Measurements from ENCODE around the gene MICALL2. TPM values are rescaled to one million over a fixed set of nuclear protein-coding genes. Genes with fewer than 3 reads are reported as not detected.

Gene MICALL2
- total and polyA plus RNA-seq, 2 donors (not counting 1 experiment from before 2014, with no cell fraction given), result 11.7 to 60.1 TPM

DNA sequence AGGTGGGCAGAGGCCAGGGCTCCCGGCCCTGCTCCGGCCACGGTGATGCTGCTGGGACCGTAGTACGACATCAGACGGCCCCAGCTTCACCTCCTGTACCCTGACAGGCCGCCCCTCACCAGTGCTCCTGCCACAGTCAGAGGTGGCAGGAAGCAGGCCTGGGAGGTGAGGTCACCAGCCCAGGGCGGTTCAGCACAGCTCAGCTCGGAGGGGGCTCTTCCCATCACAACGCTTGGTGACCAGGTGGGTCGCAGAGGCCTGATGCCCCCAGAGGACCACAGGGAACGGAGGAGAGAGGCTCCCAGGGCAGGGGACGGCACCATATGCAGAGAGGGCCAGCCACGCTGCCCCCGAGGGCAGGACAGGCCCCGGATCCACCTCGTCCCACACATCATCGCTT, 8.8 kb downstream of the MICALL2 start:
- DNase-seq (ENCODE audit: low read depth in 2 of 2), result no peak
- peaks cover 44% of the 10 kb centered on the region for H3K79me2 ChIP-seq (ENCODE audit: control insufficient read depth, insufficient read depth, low read length)

DNA sequence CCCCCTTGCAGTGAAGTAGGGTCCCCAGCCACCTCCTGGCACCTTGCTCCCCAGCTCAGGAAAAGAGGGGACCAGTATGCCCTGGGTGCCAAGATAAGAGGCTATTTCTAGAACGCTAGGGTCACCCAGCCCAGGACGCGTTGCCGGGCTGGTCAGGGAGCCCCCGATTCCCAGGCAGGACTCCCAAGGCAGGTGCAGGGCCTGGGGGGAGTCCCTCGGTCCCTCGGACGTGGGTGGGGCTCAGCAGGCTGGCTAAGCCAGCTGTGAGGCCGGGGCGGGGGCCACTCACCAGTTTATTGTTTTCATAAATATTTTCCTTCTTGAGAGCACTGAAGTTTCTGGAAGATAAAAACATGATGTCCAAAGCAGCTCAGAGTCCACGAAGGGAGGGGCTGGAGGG, 9.3 kb downstream of the MICALL2 start:
- Histone ChIP-seq H3K27ac (ENCODE audit: insufficient read depth, low read length) (no peak overlapping the region), H3K9ac (ENCODE audit: insufficient read depth, low read length) (no peak overlapping the region), H3K4me2 (ENCODE audit: extremely low read depth, insufficient read depth, low read length) (no peak overlapping the region), H3K9me3 (ENCODE audit: control insufficient read depth, insufficient read depth, low read depth, low read length) (no peaks in the 10 kb centered on the region), H3K4me1 (ENCODE audit: control insufficient read depth, extremely low read depth, insufficient read depth, low read length) (peaks cover 11% of the 10 kb centered on the region), H2AFZ (ENCODE audit: low read length) (no peak overlapping the region), H3K79me2 (ENCODE audit: control insufficient read depth, insufficient read depth, low read length) (peaks cover 40% of the 10 kb centered on the region), H3K27me3 (ENCODE audit: control insufficient read depth, insufficient read depth, low read length) (no peaks in the 10 kb centered on the region), H3K4me3 (replicated peaks in 1 of 4; ENCODE audit: control extremely low read depth in 1 of 4, insufficient read depth in 1 of 4, low read depth in 3 of 4, low read length in 4 of 4) (no peak overlapping the region), H4K20me1 (ENCODE audit: control insufficient read depth, extremely low read depth, insufficient read depth, low read length) (no peaks in the 10 kb centered on the region), H3K36me3 (ENCODE audit: control insufficient read depth, insufficient read depth, low read length) (peaks cover 9% of the 10 kb centered on the region)
- no peak for DNase-seq (ENCODE audit: low read depth in 2 of 2)
- TF ChIP-seq, protein P1, sequence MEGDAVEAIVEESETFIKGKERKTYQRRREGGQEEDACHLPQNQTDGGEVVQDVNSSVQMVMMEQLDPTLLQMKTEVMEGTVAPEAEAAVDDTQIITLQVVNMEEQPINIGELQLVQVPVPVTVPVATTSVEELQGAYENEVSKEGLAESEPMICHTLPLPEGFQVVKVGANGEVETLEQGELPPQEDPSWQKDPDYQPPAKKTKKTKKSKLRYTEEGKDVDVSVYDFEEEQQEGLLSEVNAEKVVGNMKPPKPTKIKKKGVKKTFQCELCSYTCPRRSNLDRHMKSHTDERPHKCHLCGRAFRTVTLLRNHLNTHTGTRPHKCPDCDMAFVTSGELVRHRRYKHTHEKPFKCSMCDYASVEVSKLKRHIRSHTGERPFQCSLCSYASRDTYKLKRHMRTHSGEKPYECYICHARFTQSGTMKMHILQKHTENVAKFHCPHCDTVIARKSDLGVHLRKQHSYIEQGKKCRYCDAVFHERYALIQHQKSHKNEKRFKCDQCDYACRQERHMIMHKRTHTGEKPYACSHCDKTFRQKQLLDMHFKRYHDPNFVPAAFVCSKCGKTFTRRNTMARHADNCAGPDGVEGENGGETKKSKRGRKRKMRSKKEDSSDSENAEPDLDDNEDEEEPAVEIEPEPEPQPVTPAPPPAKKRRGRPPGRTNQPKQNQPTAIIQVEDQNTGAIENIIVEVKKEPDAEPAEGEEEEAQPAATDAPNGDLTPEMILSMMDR (conservative IDR thresholded peaks at IDR 0.05 in 1 of 2, IDR thresholded peaks at IDR 0.05 in 1 of 2; ENCODE audit: low read depth in 1 of 2, low read length in 2 of 2), result no peak
- no peak for TF ChIP-seq EZH2 (IDR thresholded peaks at IDR 0.05; ENCODE audit: low read length, missing control alignments)

More for the DNA sequence above, 8.8 kb downstream of the MICALL2 start:
- Histone ChIP-seq H3K4me2 (ENCODE audit: extremely low read depth, insufficient read depth, low read length) (no peak overlapping the region), H3K27ac (ENCODE audit: insufficient read depth, low read length) (no peak overlapping the region), H3K9ac (ENCODE audit: insufficient read depth, low read length) (no peak overlapping the region), H3K27me3 (ENCODE audit: control insufficient read depth, insufficient read depth, low read length) (no peaks in the 10 kb centered on the region), H4K20me1 (ENCODE audit: control insufficient read depth, extremely low read depth, insufficient read depth, low read length) (no peaks in the 10 kb centered on the region), H3K4me1 (ENCODE audit: control insufficient read depth, extremely low read depth, insufficient read depth, low read length) (peaks cover 14% of the 10 kb centered on the region), H3K9me3 (ENCODE audit: control insufficient read depth, insufficient read depth, low read depth, low read length) (no peaks in the 10 kb centered on the region), H3K36me3 (ENCODE audit: control insufficient read depth, insufficient read depth, low read length) (peaks cover 6% of the 10 kb centered on the region), H2AFZ (ENCODE audit: low read length) (no peak overlapping the region), H3K4me3 (replicated peaks in 1 of 4; ENCODE audit: control extremely low read depth in 1 of 4, insufficient read depth in 1 of 4, low read depth in 3 of 4, low read length in 4 of 4) (no peak overlapping the region)
- TF ChIP-seq, protein P1 (conservative IDR thresholded peaks at IDR 0.05 in 1 of 2, IDR thresholded peaks at IDR 0.05 in 1 of 2; ENCODE audit: low read depth in 1 of 2, low read length in 2 of 2), result no peak
- TF ChIP-seq EZH2 (IDR thresholded peaks at IDR 0.05; ENCODE audit: low read length, missing control alignments), result no peak

GRCh38 chr7:1449501-1449900, 9.8 kb downstream of the MICALL2 start:
- Histone ChIP-seq H3K27me3 (ENCODE audit: control insufficient read depth, insufficient read depth, low read length) (no peaks in the 10 kb centered on the region), H3K9me3 (ENCODE audit: control insufficient read depth, insufficient read depth, low read depth, low read length) (no peaks in the 10 kb centered on the region), H3K27ac (ENCODE audit: insufficient read depth, low read length) (no peak overlapping the region), H3K36me3 (ENCODE audit: control insufficient read depth, insufficient read depth, low read length) (peaks cover 9% of the 10 kb centered on the region), H3K4me3 (replicated peaks in 1 of 4; ENCODE audit: control extremely low read depth in 1 of 4, insufficient read depth in 1 of 4, low read depth in 3 of 4, low read length in 4 of 4) (no peak overlapping the region), H3K9ac (ENCODE audit: insufficient read depth, low read length) (no peak overlapping the region), H3K4me2 (ENCODE audit: extremely low read depth, insufficient read depth, low read length) (no peak overlapping the region), H2AFZ (ENCODE audit: low read length) (no peak overlapping the region), H3K4me1 (ENCODE audit: control insufficient read depth, extremely low read depth, insufficient read depth, low read length) (peaks cover 6% of the 10 kb centered on the region), H3K79me2 (ENCODE audit: control insufficient read depth, insufficient read depth, low read length) (peaks cover 36% of the 10 kb centered on the region), H4K20me1 (ENCODE audit: control insufficient read depth, extremely low read depth, insufficient read depth, low read length) (no peaks in the 10 kb centered on the region)
- TF ChIP-seq, protein P1 (conservative IDR thresholded peaks at IDR 0.05 in 1 of 2, IDR thresholded peaks at IDR 0.05 in 1 of 2; ENCODE audit: low read depth in 1 of 2, low read length in 2 of 2), result no peak
- TF ChIP-seq EZH2 (IDR thresholded peaks at IDR 0.05; ENCODE audit: low read length, missing control alignments), result no peak
- DNase-seq (ENCODE audit: low read depth in 2 of 2), result no peak

All from fibroblast of lung (primary cell).